ENCODE results near the gene RREB1. TPM values are rescaled to one million over a fixed set of nuclear protein-coding genes. Genes with fewer than 3 reads are reported as not detected.

Gene RREB1
- total RNA-seq, 4 donors from 2014 or later = 73.9 to 214 (median 107) TPM

- intact Hi-C loops (cut with DNase I; ENCODE audit: low total_unique reads) (no loop called here), in situ Hi-C loops (cut with MboI; ENCODE audit: low pct_ligation_motif_present in 1 of 4, low pct_unique_long_range_greater_than_20kb in 1 of 4, low sequenced_read_pairs in 3 of 4) (loop anchor here in 3 of 4 donors (25.0 kb wide), 4 partner anchors 125 to 550 kb away; partner anchors contain the start of gene RREB1 (in 1 of the 3))
- Histone ChIP-seq H3K27ac (peak overlapping the region in 1 of 4 donors; percentile 55), H3K9me3 (no peaks in the 10 kb centered on the region), H3K4me1 (peaks cover 15 to 44% (median 34%) of the 10 kb centered on the region in 4 donors), H3K4me3 (no peak overlapping the region), H3K36me3 (peaks cover 0 to 6% (median 0%) of the 10 kb centered on the region in 4 donors), H3K27me3 (no peaks in the 10 kb centered on the region)
- DNase-seq = no peak
- TF ChIP-seq POLR2A (IDR thresholded peaks at IDR 0.05) = no peak
- no peak for TF ChIP-seq POLR2AphosphoS5 (IDR thresholded peaks at IDR 0.05)
- no peak for TF ChIP-seq EP300 (IDR thresholded peaks at IDR 0.05; ENCODE audit: low read depth)
- TF ChIP-seq, protein P1, sequence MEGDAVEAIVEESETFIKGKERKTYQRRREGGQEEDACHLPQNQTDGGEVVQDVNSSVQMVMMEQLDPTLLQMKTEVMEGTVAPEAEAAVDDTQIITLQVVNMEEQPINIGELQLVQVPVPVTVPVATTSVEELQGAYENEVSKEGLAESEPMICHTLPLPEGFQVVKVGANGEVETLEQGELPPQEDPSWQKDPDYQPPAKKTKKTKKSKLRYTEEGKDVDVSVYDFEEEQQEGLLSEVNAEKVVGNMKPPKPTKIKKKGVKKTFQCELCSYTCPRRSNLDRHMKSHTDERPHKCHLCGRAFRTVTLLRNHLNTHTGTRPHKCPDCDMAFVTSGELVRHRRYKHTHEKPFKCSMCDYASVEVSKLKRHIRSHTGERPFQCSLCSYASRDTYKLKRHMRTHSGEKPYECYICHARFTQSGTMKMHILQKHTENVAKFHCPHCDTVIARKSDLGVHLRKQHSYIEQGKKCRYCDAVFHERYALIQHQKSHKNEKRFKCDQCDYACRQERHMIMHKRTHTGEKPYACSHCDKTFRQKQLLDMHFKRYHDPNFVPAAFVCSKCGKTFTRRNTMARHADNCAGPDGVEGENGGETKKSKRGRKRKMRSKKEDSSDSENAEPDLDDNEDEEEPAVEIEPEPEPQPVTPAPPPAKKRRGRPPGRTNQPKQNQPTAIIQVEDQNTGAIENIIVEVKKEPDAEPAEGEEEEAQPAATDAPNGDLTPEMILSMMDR (IDR thresholded peaks at IDR 0.05) = no peak
- 88 to 97% methylated on average over 4 to 8 of the region's 8 CpGs for WGBS, 2 donors (ENCODE audit: low coverage in 1 of 2)
These were observed 130.0 kb downstream of the RREB1 start for GRCh38 chr6:7237653-7238188.

DNA sequence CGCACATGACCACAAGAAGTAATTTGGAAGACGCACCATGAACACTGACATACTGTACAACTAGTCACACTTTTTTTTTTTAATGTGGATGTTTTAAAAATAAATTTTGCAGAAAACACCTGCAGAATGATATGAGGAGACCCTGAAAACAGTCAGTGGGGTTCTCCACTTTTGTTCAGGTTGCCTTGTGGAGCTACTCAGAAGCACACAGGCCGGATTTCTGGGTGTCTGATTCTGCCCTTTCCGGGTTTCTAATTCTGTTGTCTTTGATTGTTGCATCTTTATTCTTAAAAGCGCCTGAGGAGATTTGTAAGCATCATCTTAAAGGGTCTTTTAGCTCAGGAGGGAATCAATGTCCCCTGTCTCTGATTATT lies 130.8 kb downstream of the RREB1 start:
- Histone ChIP-seq H3K27me3 (no peaks in the 10 kb centered on the region), H3K36me3 (peaks cover 0 to 6% (median 0%) of the 10 kb centered on the region in 4 donors), H3K27ac (peak overlapping the region; percentile 35 to 55 (median 40)), H3K9me3 (no peaks in the 10 kb centered on the region), H3K4me3 (no peak overlapping the region), H3K4me1 (peaks cover 19 to 52% (median 42%) of the 10 kb centered on the region in 4 donors)
- intact Hi-C loops (cut with DNase I; ENCODE audit: low total_unique reads) = no loop called here
- no peak for DNase-seq
- TF ChIP-seq POLR2A (IDR thresholded peaks at IDR 0.05) = no peak
- TF ChIP-seq POLR2AphosphoS5 (IDR thresholded peaks at IDR 0.05) = no peak
- TF ChIP-seq EP300 (IDR thresholded peaks at IDR 0.05; ENCODE audit: low read depth) = no peak
- TF ChIP-seq, protein P1 (IDR thresholded peaks at IDR 0.05) = no peak
- 86 to 88% methylated on average over 4 to 5 of the region's 5 CpGs for WGBS, 2 donors (ENCODE audit: low coverage in 1 of 2)
- in situ Hi-C loops (cut with MboI; ENCODE audit: low pct_ligation_motif_present in 1 of 4, low pct_unique_long_range_greater_than_20kb in 1 of 4, low sequenced_read_pairs in 3 of 4) = loop anchor here in 3 of 4 donors (25.0 kb wide), 4 partner anchors 126 to 551 kb away; partner anchors contain the start of gene RREB1 (in 1 of the 3)

- Histone ChIP-seq H3K36me3 (peaks cover 0 to 2% (median 0%) of the 10 kb centered on the region in 4 donors), H3K4me3 (no peak overlapping the region), H3K4me1 (peaks cover 19 to 57% (median 45%) of the 10 kb centered on the region in 4 donors), H3K27ac (peak overlapping the region; percentile 35 to 55 (median 40)), H3K27me3 (no peaks in the 10 kb centered on the region), H3K9me3 (no peaks in the 10 kb centered on the region)
- DNase-seq = peak; percentile 93
- in situ Hi-C loops (cut with MboI; ENCODE audit: low pct_ligation_motif_present in 1 of 4, low pct_unique_long_range_greater_than_20kb in 1 of 4, low sequenced_read_pairs in 3 of 4) (loop anchor here in 3 of 4 donors (25.0 kb wide), 4 partner anchors 127 to 552 kb away; partner anchors contain the start of gene RREB1 (in 1 of the 3)), intact Hi-C loops (cut with DNase I; ENCODE audit: low total_unique reads) (no loop called here)
- WGBS, 2 donors (ENCODE audit: low coverage in 1 of 2) = 34 to 76% methylated on average over 2 to 9 of the region's 10 CpGs
- TF ChIP-seq POLR2A (IDR thresholded peaks at IDR 0.05) = no peak
- peak in 2 of 3 donors; percentile 49 to 55 for TF ChIP-seq POLR2AphosphoS5 (IDR thresholded peaks at IDR 0.05)
- TF ChIP-seq EP300 (IDR thresholded peaks at IDR 0.05; ENCODE audit: low read depth) = no peak
- TF ChIP-seq, protein P1 (IDR thresholded peaks at IDR 0.05) = peak; percentile 55 to 87 (median 66)
These were observed 131.3 kb downstream of the RREB1 start for GRCh38 chr6:7238900-7239589.

DNA sequence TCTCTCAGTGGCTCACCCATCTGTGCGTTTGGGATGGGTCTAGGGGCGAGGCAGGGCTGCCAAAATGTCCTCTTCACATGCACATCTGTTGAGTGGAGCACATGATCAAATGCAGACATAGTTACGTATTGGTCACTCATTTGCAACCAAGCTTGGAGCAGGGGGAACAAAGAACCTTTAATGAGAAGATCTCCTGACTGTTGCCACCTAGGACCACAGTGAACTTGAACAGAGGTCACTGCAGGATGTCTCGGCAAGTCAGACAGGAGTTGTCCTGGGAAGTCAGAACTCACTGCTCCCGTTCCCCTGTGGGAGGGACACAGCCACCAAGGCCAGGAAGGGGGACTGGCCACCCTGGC lies 131.8 kb downstream of the RREB1 start:
- no peaks in the 10 kb centered on the region for H3K36me3 ChIP-seq
- no peaks in the 10 kb centered on the region for H3K27me3 ChIP-seq
- H3K4me1 ChIP-seq = peaks cover 19 to 59% (median 45%) of the 10 kb centered on the region in 4 donors
- TF ChIP-seq POLR2A (IDR thresholded peaks at IDR 0.05) (no peak), POLR2AphosphoS5 (IDR thresholded peaks at IDR 0.05) (no peak), EP300 (IDR thresholded peaks at IDR 0.05; ENCODE audit: low read depth) (no peak)
- TF ChIP-seq, protein P1 (IDR thresholded peaks at IDR 0.05) = no peak
- no peaks in the 10 kb centered on the region for H3K9me3 ChIP-seq
- no peak overlapping the region for H3K4me3 ChIP-seq
- DNase-seq = no peak
- in situ Hi-C loops (cut with MboI; ENCODE audit: low pct_ligation_motif_present in 1 of 4, low pct_unique_long_range_greater_than_20kb in 1 of 4, low sequenced_read_pairs in 3 of 4) = loop anchor here in 3 of 4 donors (25.0 kb wide), 4 partner anchors 127 to 552 kb away; partner anchors contain the start of gene RREB1 (in 1 of the 3)
- WGBS, 2 donors (ENCODE audit: low coverage in 1 of 2) = 75% methylated on average over 5 of the region's 5 CpGs; no CpG with 5 or more reads in 1 of the 2 donors
- H3K27ac ChIP-seq = peak overlapping the region in 2 of 4 donors; percentile 42 to 55
- intact Hi-C loops (cut with DNase I; ENCODE audit: low total_unique reads) = no loop called here

Data from transverse colon (tissue), 4 donors.